IMR-90 (cell line): ENCODE results near the gene GOLGA8N. TPM values are rescaled to one million over a fixed set of nuclear protein-coding genes. Genes with fewer than 3 reads are reported as not detected.

Experiments
- ATAC-seq: fragments of 200-7000 bp; cut with Tn5 transposase; 2 replicates; pipeline ENCODE4 v1.9.1; 2020; ENCODE audit warnings: low read depth, mild to moderate bottlenecking, moderate library complexity
- BruUV-seq: library from RNA; stranded (reverse); fragments of 400-500 nt; replicated peaks from 2 replicates; lab custom pipeline; 2021; lab: Mats Ljungman, UMichigan
- CTCF ChIA-PET: fragments of 300-600 bp; formaldehyde crosslinking; extraction: SDS; loops from one replicate; lab custom pipeline; 2021; ENCODE audit warnings: antibody characterized with exemption; lab: Yijun Ruan, JAX
- POLR2A ChIA-PET: fragments of 300-600 bp; sonication (Branson Sonifier 250); formaldehyde crosslinking; loops from one replicate; lab custom pipeline; 2022; ENCODE audit warnings: antibody characterized with exemption; ENCODE audit not compliant: unreplicated experiment; lab: Charles Lee
- DNase-seq: peaks from one replicate; pipeline ENCODE4 v3.0.0; 2013
- H2AFZ ChIP-seq: replicated peaks from 2 replicates; pipeline ENCODE3; 2013; ENCODE audit warnings: low read length, mild to moderate bottlenecking; ENCODE audit not compliant: poor library complexity
- H2AK5ac ChIP-seq: 2 replicates; pipeline ENCODE4 v1.6.1; 2013; ENCODE audit warnings: low read depth, low read length, inconsistent platforms
- H2AK9ac ChIP-seq: replicated peaks from 2 replicates; pipeline ENCODE3; 2013; ENCODE audit warnings: mild to moderate bottlenecking, low read depth, low read length, moderate library complexity; ENCODE audit not compliant: poor library complexity
- H2BK120ac ChIP-seq: 2 replicates; pipeline ENCODE4 v1.6.1; 2013; ENCODE audit warnings: low read depth, low read length, inconsistent platforms
- H2BK15ac ChIP-seq: 3 replicates; pipeline ENCODE4 v1.6.1; 2013; ENCODE audit warnings: low read depth, low read length, inconsistent platforms
- H2BK20ac ChIP-seq: 2 replicates; pipeline ENCODE4 v1.6.1; 2013; ENCODE audit warnings: low read depth, mild to moderate bottlenecking, inconsistent platforms, low read length, moderate library complexity
- H2BK5ac ChIP-seq: 2 replicates; pipeline ENCODE4 v1.6.1; 2013; ENCODE audit warnings: mild to moderate bottlenecking, low read depth, low read length, inconsistent platforms; ENCODE audit not compliant: poor library complexity, severe bottlenecking
- H3K14ac ChIP-seq: replicated peaks from 2 replicates; pipeline ENCODE4 v1.6.1; 2013; ENCODE audit warnings: low read depth, low read length, inconsistent platforms
- H3K18ac ChIP-seq: 2 replicates; pipeline ENCODE4 v1.6.1; 2013; ENCODE audit warnings: low read depth, low read length, control low read depth
- H3K23ac ChIP-seq: 2 replicates; pipeline ENCODE4 v1.6.1; 2013; ENCODE audit warnings: low read depth, low read length, inconsistent platforms
- H3K27ac ChIP-seq: 2 replicates; pipeline ENCODE4 v1.5.1; 2013; ENCODE audit warnings: mild to moderate bottlenecking, control low read depth, low read length; ENCODE audit not compliant: insufficient read depth
- H3K27me3 ChIP-seq: 2 replicates; pipeline ENCODE4 v1.6.1; 2013; ENCODE audit warnings: low read length; ENCODE audit not compliant: control insufficient read depth, insufficient read depth
- H3K36me3 ChIP-seq: 2 replicates; pipeline ENCODE4 v1.6.1; 2013; ENCODE audit warnings: low read length, mixed read lengths; ENCODE audit not compliant: control insufficient read depth, insufficient read depth
- H3K4ac ChIP-seq: 2 replicates; pipeline ENCODE4 v1.6.1; 2013; ENCODE audit warnings: low read depth, low read length, inconsistent platforms
- H3K4me1 ChIP-seq: 2 replicates; pipeline ENCODE4 v1.6.1; 2013; ENCODE audit warnings: low read length, mixed read lengths; ENCODE audit not compliant: control insufficient read depth, insufficient read depth
- H3K4me2 ChIP-seq: 2 replicates; pipeline ENCODE4 v1.6.1; 2013; ENCODE audit warnings: low read depth, mild to moderate bottlenecking, control low read depth, low read length, moderate library complexity
- H3K4me3 ChIP-seq: 2 replicates; pipeline ENCODE4 v1.5.1; 2013; ENCODE audit warnings: low read depth, mild to moderate bottlenecking, control low read depth, low read length, moderate library complexity; ENCODE audit not compliant: insufficient read depth
- H3K56ac ChIP-seq: 2 replicates; pipeline ENCODE4 v1.6.1; 2013; ENCODE audit warnings: low read length, inconsistent platforms; ENCODE audit not compliant: insufficient read depth; ENCODE audit errors: extremely low read depth
- H3K79me1 ChIP-seq, 2 experiments: 2 replicates each; pipeline ENCODE4 v1.6.1; 2013; ENCODE audit warnings: low read length in 2 of 2, inconsistent platforms in 1 of 2, low read depth in 1 of 2
- H3K9ac ChIP-seq: 2 replicates; pipeline ENCODE4 v1.6.1; 2013; ENCODE audit warnings: low read depth, low read length, control low read depth
- H3K9me1 ChIP-seq: 2 replicates; pipeline ENCODE4 v1.6.1; 2013; ENCODE audit warnings: low read length, inconsistent platforms; ENCODE audit not compliant: insufficient read depth
- H3K9me3 ChIP-seq: 2 replicates; pipeline ENCODE4 v1.6.1; 2013; ENCODE audit warnings: low read length; ENCODE audit not compliant: control insufficient read depth, insufficient read depth
- H4K20me1 ChIP-seq: 2 replicates; pipeline ENCODE4 v1.6.1; 2013; ENCODE audit warnings: low read length, inconsistent platforms; ENCODE audit not compliant: insufficient read depth
- H4K5ac ChIP-seq: 2 replicates; pipeline ENCODE4 v1.6.1; 2013; ENCODE audit warnings: mild to moderate bottlenecking, low read depth, low read length, control low read depth
- H4K8ac ChIP-seq, 2 experiments: 2 replicates each; pipeline ENCODE4 v1.6.1; 2013; ENCODE audit warnings: low read depth in 2 of 2, low read length in 2 of 2, control low read depth in 1 of 2, inconsistent platforms in 1 of 2
- H4K91ac ChIP-seq: 2 replicates; pipeline ENCODE4 v1.6.1; 2013; ENCODE audit warnings: low read depth, low read length, inconsistent platforms; ENCODE audit not compliant: insufficient read depth
- CEBPB ChIP-seq: IDR thresholded peaks from 2 replicates; pipeline ENCODE4 v1.6.1; 2012; ENCODE audit warnings: low read depth, low read length, improper control_type of control experiment
- CHD1 ChIP-seq: IDR thresholded peaks from 2 replicates; pipeline ENCODE4 v1.6.1; 2012; ENCODE audit warnings: low read depth, low read length, improper control_type of control experiment
- ELK1 ChIP-seq: fragments of 150-350 bp; IDR thresholded peaks from 2 replicates; pipeline ENCODE4 v1.6.1; 2016; ENCODE audit warnings: low read depth, mild to moderate bottlenecking, low read length, moderate library complexity, borderline replicate concordance
- WGBS, 2 experiments: methylation state at CpG; one replicate each; pipeline versions ENCODE4 v1.1.5 to v1.1.7; 2013; ENCODE audit warnings: missing lambda C conversion rate in 2 of 2; ENCODE audit not compliant: insufficient read length in 1 of 2; ENCODE audit errors: extremely low coverage in 2 of 2; 5-methylcytosine and 5-hydroxymethylcytosine counted together
- dilution Hi-C: fragments of 300-500 bp; cut with HindIII; formaldehyde crosslinking; loops from one replicate; pipeline ENCODE4 v1.14.3; 2018; ENCODE audit warnings: low sequenced_read_pairs; ENCODE audit not compliant: unreplicated experiment
- in situ Hi-C: fragments of 300-500 bp; cut with MboI; formaldehyde crosslinking; loops from 3 replicates; pipeline ENCODE4 v1.14.3; 2019; ENCODE audit warnings: low sequenced_read_pairs, inconsistent platforms, mixed read lengths
- intact Hi-C: fragments of 100-400 bp; cut with micrococcal nuclease; formaldehyde crosslinking; loops from 2 replicates; pipeline ENCODE4 v1.10.0; 2022
- polyA plus RNA-seq, 3 experiments: library from polyadenylated mRNA; depleted of rRNA; stranded (reverse); fragments of >200 nt; gene quantifications; 2 replicates each; pipeline ENCODE4 v1.2.3, GENCODE V29; 2012; ENCODE audit warnings: low replicate concordance in 1 of 3
- total RNA-seq: library from RNA; depleted of rRNA; stranded (reverse); fragments of >200 nt; gene quantifications from 2 replicates; pipeline ENCODE4 v1.2.3, GENCODE V29; 2012

GOLGA8N gene
- total and polyA plus RNA-seq, 2 of the 4 experiments (the other 2 are of a cell fraction): 0.72 to 1.8 TPM

- intact Hi-C loops (no loop called here), dilution Hi-C loops (no loop called here), in situ Hi-C loops (no loop called here)
- H2AFZ ChIP-seq: no peak overlapping the region
- H3K27ac ChIP-seq: no peak overlapping the region
- H3K79me1 ChIP-seq: peaks cover 18% of the 10 kb centered on the region in 2 experiments
- POLR2A ChIA-PET: no interaction called here
- no peak overlapping the region for H3K56ac ChIP-seq
- H4K20me1 ChIP-seq: no peaks in the 10 kb centered on the region
- no peak overlapping the region for H2BK15ac ChIP-seq
- no peaks in the 10 kb centered on the region for H3K27me3 ChIP-seq
- ATAC-seq (no peak), DNase-seq (no peak)
- no peak overlapping the region for H4K91ac ChIP-seq
- no peak overlapping the region for H2BK20ac ChIP-seq
- no peak overlapping the region for H2BK5ac ChIP-seq
- no TSS peak for BruUV-seq
- peaks cover 6% of the 10 kb centered on the region for H3K4me1 ChIP-seq
- H2BK120ac ChIP-seq: no peak overlapping the region
- no peak overlapping the region for H3K4me3 ChIP-seq
- no peak overlapping the region for H2AK5ac ChIP-seq
- no peak overlapping the region for H4K8ac ChIP-seq
- no peak overlapping the region for H4K5ac ChIP-seq
- CTCF ChIA-PET: interaction anchor here (1.0 kb wide), 1 partner anchor 12 kb away, joined by 4 read pairs; no protein-coding TSS in a partner anchor
- H3K4ac ChIP-seq: no peak overlapping the region
- H3K14ac ChIP-seq: no peak overlapping the region
- H2AK9ac ChIP-seq: no peak overlapping the region
- no CpG with 5 or more reads among the region's 1 CpG for WGBS, 2 experiments
- H3K9ac ChIP-seq: no peak overlapping the region
- peak; percentile 14; the same call in 1 of the 2 replicates for TF ChIP-seq CEBPB
- no peak for TF ChIP-seq ELK1
- no peak for TF ChIP-seq CHD1
- no peaks in the 10 kb centered on the region for H3K9me3 ChIP-seq
- no peak overlapping the region for H3K18ac ChIP-seq
- H3K23ac ChIP-seq: no peak overlapping the region
- no peak overlapping the region for H3K4me2 ChIP-seq
- peaks cover 4% of the 10 kb centered on the region; the same call in 1 of the 2 replicates for H3K36me3 ChIP-seq
- H3K9me1 ChIP-seq: 0 out of 2 replicates have a peak, but pooled peaks cover 3% of the 10 kb centered on the region
Measured at GRCh38 chr15:32637704-32638103, 44.4 kb downstream of the GOLGA8N start.
